ENCODE data around the gene GCAT.
A peak's percentile ranks its signal among the peaks of the same experiment; 100 is the strongest.

DNA sequence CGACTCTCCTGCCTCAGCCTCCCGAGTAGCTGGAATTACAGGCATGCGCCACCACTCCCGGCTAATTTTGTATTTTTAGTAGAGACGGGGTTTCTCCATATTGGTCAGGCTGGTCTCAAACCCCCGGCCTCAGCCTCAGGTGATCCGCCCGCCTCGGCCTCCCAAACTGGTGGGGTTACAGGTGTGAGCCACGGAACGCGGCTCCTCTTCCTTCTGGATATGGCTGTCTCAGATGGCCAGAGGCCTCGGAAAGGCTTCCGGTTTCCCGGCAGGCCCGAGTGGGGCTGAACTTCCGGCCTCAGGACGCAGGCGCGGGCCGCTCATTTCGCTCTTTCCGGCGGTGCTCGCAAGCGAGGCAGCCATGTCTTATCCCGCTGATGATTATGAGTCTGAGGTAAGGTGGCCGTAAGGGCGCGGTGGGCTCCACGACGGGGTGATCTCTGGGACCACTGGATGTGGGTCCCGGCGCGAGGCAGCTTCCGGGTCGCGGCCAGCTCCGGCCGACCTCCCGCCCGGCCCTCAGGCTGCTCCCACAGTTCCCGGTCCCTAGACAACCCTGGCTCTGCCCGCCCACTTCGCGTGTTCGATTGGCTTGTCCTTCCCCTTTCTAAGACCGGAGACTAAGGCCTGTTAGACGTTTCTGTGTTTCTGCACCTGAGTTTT, 41.5 kb downstream of the GCAT start, which contains the start of gene EIF3L:
- TF ChIP-seq, protein P1, sequence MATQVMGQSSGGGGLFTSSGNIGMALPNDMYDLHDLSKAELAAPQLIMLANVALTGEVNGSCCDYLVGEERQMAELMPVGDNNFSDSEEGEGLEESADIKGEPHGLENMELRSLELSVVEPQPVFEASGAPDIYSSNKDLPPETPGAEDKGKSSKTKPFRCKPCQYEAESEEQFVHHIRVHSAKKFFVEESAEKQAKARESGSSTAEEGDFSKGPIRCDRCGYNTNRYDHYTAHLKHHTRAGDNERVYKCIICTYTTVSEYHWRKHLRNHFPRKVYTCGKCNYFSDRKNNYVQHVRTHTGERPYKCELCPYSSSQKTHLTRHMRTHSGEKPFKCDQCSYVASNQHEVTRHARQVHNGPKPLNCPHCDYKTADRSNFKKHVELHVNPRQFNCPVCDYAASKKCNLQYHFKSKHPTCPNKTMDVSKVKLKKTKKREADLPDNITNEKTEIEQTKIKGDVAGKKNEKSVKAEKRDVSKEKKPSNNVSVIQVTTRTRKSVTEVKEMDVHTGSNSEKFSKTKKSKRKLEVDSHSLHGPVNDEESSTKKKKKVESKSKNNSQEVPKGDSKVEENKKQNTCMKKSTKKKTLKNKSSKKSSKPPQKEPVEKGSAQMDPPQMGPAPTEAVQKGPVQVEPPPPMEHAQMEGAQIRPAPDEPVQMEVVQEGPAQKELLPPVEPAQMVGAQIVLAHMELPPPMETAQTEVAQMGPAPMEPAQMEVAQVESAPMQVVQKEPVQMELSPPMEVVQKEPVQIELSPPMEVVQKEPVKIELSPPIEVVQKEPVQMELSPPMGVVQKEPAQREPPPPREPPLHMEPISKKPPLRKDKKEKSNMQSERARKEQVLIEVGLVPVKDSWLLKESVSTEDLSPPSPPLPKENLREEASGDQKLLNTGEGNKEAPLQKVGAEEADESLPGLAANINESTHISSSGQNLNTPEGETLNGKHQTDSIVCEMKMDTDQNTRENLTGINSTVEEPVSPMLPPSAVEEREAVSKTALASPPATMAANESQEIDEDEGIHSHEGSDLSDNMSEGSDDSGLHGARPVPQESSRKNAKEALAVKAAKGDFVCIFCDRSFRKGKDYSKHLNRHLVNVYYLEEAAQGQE (IDR thresholded peaks at IDR 0.05; ENCODE audit: low read depth, low read length), result 0 out of 2 replicates have a peak, but pooled peaks have one; percentile 10
- no peak for TF ChIP-seq FOXM1 (IDR thresholded peaks at IDR 0.05; ENCODE audit: low read depth)
- TF ChIP-seq, protein P2, sequence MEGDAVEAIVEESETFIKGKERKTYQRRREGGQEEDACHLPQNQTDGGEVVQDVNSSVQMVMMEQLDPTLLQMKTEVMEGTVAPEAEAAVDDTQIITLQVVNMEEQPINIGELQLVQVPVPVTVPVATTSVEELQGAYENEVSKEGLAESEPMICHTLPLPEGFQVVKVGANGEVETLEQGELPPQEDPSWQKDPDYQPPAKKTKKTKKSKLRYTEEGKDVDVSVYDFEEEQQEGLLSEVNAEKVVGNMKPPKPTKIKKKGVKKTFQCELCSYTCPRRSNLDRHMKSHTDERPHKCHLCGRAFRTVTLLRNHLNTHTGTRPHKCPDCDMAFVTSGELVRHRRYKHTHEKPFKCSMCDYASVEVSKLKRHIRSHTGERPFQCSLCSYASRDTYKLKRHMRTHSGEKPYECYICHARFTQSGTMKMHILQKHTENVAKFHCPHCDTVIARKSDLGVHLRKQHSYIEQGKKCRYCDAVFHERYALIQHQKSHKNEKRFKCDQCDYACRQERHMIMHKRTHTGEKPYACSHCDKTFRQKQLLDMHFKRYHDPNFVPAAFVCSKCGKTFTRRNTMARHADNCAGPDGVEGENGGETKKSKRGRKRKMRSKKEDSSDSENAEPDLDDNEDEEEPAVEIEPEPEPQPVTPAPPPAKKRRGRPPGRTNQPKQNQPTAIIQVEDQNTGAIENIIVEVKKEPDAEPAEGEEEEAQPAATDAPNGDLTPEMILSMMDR (IDR thresholded peaks at IDR 0.05), result no peak
- TF ChIP-seq, protein P3, sequence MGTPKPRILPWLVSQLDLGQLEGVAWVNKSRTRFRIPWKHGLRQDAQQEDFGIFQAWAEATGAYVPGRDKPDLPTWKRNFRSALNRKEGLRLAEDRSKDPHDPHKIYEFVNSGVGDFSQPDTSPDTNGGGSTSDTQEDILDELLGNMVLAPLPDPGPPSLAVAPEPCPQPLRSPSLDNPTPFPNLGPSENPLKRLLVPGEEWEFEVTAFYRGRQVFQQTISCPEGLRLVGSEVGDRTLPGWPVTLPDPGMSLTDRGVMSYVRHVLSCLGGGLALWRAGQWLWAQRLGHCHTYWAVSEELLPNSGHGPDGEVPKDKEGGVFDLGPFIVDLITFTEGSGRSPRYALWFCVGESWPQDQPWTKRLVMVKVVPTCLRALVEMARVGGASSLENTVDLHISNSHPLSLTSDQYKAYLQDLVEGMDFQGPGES (IDR thresholded peaks at IDR 0.05; ENCODE audit: low read depth, low read length), result no peak
- TF ChIP-seq EP300 (IDR thresholded peaks at IDR 0.05; ENCODE audit: borderline replicate concordance in 1 of 2, low read depth in 1 of 2, low read length in 1 of 2), result no peak
- TF ChIP-seq POLR2AphosphoS5 (IDR thresholded peaks at IDR 0.05; ENCODE audit: low read depth, low read length), result peak; percentile 95
- TF ChIP-seq USF2 (IDR thresholded peaks at IDR 0.05; ENCODE audit: borderline replicate concordance, low read depth, low read length), result no peak
- 0 out of 2 replicates have a peak, but pooled peaks have one; percentile 52 for TF ChIP-seq FOXJ3 (CRISPR knock-in tag; IDR thresholded peaks at IDR 0.05)
